ENCODE results near the gene DPF3.

Gene DPF3

GRCh38 chr14:72618424-72618823 lies 275.5 kb downstream of the DPF3 start:
- Mint-ChIP-seq H3K4me1 (ENCODE audit: low read depth) (no peaks in the 10 kb centered on the region), H3K36me3 (ENCODE audit: low read depth) (no peaks in the 10 kb centered on the region), H3K4me3 (no peak overlapping the region), H3K27me3 (ENCODE audit: low read depth) (peaks cover 38% of the 10 kb centered on the region), H3K9me3 (no peaks in the 10 kb centered on the region), H3K27ac (no peak overlapping the region)
- DNase-seq (ENCODE audit: low spot score): no peak

GRCh38 chr14:72617391-72618031 lies 276.4 kb downstream of the DPF3 start:
- H3K4me3 Mint-ChIP-seq: no peak overlapping the region
- DNase-seq (ENCODE audit: low spot score): no peak
- H3K4me1 Mint-ChIP-seq (ENCODE audit: low read depth): no peaks in the 10 kb centered on the region
- H3K27ac Mint-ChIP-seq: no peak overlapping the region
- H3K27me3 Mint-ChIP-seq (ENCODE audit: low read depth): peaks cover 30% of the 10 kb centered on the region
- H3K9me3 Mint-ChIP-seq: no peaks in the 10 kb centered on the region
- no peaks in the 10 kb centered on the region for H3K36me3 Mint-ChIP-seq (ENCODE audit: low read depth)

DNA sequence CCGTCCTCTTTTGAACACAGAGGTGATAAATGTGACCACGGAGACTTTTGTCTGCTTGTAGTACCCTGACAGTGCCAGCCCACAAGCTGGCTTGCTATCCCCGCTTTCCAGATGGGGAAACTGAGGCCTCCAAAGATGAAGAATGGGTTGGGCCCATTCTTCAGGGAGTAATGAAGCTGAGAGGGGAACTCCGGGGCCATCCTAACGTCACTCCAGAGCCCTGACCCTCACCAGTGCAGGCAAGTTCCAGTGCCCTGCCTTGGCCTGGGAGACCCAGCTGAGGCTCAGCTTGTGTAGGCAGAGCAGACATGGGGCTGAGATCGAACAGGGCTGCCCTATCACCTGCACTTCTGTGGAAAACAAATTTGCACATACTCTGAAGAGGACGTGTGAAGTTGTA lies 277.1 kb downstream of the DPF3 start:
- Mint-ChIP-seq H3K9me3 (no peaks in the 10 kb centered on the region), H3K4me3 (no peak overlapping the region), H3K27ac (no peak overlapping the region), H3K27me3 (ENCODE audit: low read depth) (peaks cover 29% of the 10 kb centered on the region), H3K4me1 (ENCODE audit: low read depth) (no peaks in the 10 kb centered on the region), H3K36me3 (ENCODE audit: low read depth) (no peaks in the 10 kb centered on the region)
- no peak for DNase-seq (ENCODE audit: low spot score)

- Mint-ChIP-seq H3K27me3 (ENCODE audit: low read depth) (peaks cover 29% of the 10 kb centered on the region), H3K4me1 (ENCODE audit: low read depth) (no peaks in the 10 kb centered on the region), H3K27ac (no peak overlapping the region), H3K36me3 (ENCODE audit: low read depth) (no peaks in the 10 kb centered on the region), H3K4me3 (no peak overlapping the region), H3K9me3 (no peaks in the 10 kb centered on the region)
- no peak for DNase-seq (ENCODE audit: low spot score)
Measured at GRCh38 chr14:72616294-72616693, 277.6 kb downstream of the DPF3 start.

GRCh38 chr14:72615451-72616121 lies 278.3 kb downstream of the DPF3 start:
- H3K9me3 Mint-ChIP-seq: no peaks in the 10 kb centered on the region
- no peak overlapping the region for H3K27ac Mint-ChIP-seq
- H3K4me1 Mint-ChIP-seq (ENCODE audit: low read depth): no peaks in the 10 kb centered on the region
- peaks cover 32% of the 10 kb centered on the region for H3K27me3 Mint-ChIP-seq (ENCODE audit: low read depth)
- no peaks in the 10 kb centered on the region for H3K36me3 Mint-ChIP-seq (ENCODE audit: low read depth)
- no peak for DNase-seq (ENCODE audit: low spot score)
- no peak overlapping the region for H3K4me3 Mint-ChIP-seq

- H3K36me3 Mint-ChIP-seq (ENCODE audit: low read depth): no peaks in the 10 kb centered on the region
- H3K27me3 Mint-ChIP-seq (ENCODE audit: low read depth): peaks cover 32% of the 10 kb centered on the region
- no peak overlapping the region for H3K4me3 Mint-ChIP-seq
- H3K4me1 Mint-ChIP-seq (ENCODE audit: low read depth): no peaks in the 10 kb centered on the region
- no peaks in the 10 kb centered on the region for H3K9me3 Mint-ChIP-seq
- DNase-seq (ENCODE audit: low spot score): no peak
- no peak overlapping the region for H3K27ac Mint-ChIP-seq
Measured at GRCh38 chr14:72614891-72615415, 278.9 kb downstream of the DPF3 start.

DNA sequence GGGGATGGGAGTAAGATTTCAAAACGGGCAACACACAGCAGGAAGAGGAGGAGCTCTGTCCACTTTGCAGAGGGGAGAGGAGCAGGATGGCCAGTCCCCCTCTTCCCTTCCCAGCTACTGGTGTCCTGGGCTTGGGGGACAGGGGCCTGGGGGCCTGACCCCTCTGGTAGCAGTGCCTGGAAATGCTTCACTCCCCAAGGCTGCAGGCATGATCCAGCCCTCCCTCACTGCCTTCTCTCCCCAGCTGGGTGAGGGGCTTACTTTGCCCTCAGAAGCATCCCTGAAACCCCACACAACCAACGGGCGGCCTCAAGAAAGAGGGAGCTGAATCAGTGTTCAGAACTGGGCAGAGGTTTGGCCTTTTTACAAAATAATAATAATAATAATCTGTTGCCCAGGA lies 279.5 kb downstream of the DPF3 start:
- Mint-ChIP-seq H3K4me1 (ENCODE audit: low read depth) (no peaks in the 10 kb centered on the region), H3K36me3 (ENCODE audit: low read depth) (no peaks in the 10 kb centered on the region), H3K27ac (no peak overlapping the region), H3K9me3 (no peaks in the 10 kb centered on the region), H3K27me3 (ENCODE audit: low read depth) (peaks cover 36% of the 10 kb centered on the region), H3K4me3 (no peak overlapping the region)
- DNase-seq (ENCODE audit: low spot score): no peak

GRCh38 chr14:72613975-72614319 lies 280.0 kb downstream of the DPF3 start:
- Mint-ChIP-seq H3K4me1 (ENCODE audit: low read depth) (no peaks in the 10 kb centered on the region), H3K27ac (no peak overlapping the region), H3K27me3 (ENCODE audit: low read depth) (peaks cover 40% of the 10 kb centered on the region), H3K4me3 (no peak overlapping the region), H3K36me3 (ENCODE audit: low read depth) (no peaks in the 10 kb centered on the region), H3K9me3 (no peaks in the 10 kb centered on the region)
- DNase-seq (ENCODE audit: low spot score): no peak

- Mint-ChIP-seq H3K4me1 (ENCODE audit: low read depth) (no peaks in the 10 kb centered on the region), H3K27ac (no peak overlapping the region), H3K27me3 (ENCODE audit: low read depth) (peaks cover 45% of the 10 kb centered on the region), H3K9me3 (no peaks in the 10 kb centered on the region), H3K36me3 (ENCODE audit: low read depth) (no peaks in the 10 kb centered on the region), H3K4me3 (no peak overlapping the region)
- DNase-seq (ENCODE audit: low spot score): no peak
Measured at GRCh38 chr14:72613231-72613974, 280.5 kb downstream of the DPF3 start.

GRCh38 chr14:72612041-72612440 lies 281.9 kb downstream of the DPF3 start:
- no peak for DNase-seq (ENCODE audit: low spot score)
- H3K27me3 Mint-ChIP-seq (ENCODE audit: low read depth): peaks cover 47% of the 10 kb centered on the region
- H3K4me1 Mint-ChIP-seq (ENCODE audit: low read depth): no peaks in the 10 kb centered on the region
- no peaks in the 10 kb centered on the region for H3K36me3 Mint-ChIP-seq (ENCODE audit: low read depth)
- H3K27ac Mint-ChIP-seq: no peak overlapping the region
- no peak overlapping the region for H3K4me3 Mint-ChIP-seq
- no peaks in the 10 kb centered on the region for H3K9me3 Mint-ChIP-seq

DNA sequence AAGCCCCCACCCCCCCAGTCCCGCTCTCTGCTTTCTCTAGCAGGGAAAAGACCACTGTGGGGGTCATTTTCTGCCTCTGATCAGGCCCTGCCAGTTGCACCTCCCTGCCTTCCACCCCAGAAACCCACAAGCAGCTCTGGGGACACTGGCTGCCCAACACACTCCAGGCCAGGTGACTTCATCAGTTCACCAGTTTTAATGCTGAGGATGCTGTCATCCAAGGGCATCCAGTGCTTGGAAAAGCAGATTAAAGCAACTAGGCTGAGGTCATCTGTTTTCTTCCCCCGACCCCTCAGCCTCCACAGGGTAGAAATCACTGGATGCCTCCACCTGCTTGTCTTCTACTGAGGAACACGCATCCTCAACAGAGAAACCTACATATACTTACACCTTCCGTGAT lies 282.4 kb downstream of the DPF3 start:
- Mint-ChIP-seq H3K9me3 (no peaks in the 10 kb centered on the region), H3K4me3 (no peak overlapping the region), H3K4me1 (ENCODE audit: low read depth) (no peaks in the 10 kb centered on the region), H3K36me3 (ENCODE audit: low read depth) (no peaks in the 10 kb centered on the region), H3K27me3 (ENCODE audit: low read depth) (peaks cover 47% of the 10 kb centered on the region), H3K27ac (no peak overlapping the region)
- no peak for DNase-seq (ENCODE audit: low spot score)

- peaks cover 50% of the 10 kb centered on the region for H3K27me3 Mint-ChIP-seq (ENCODE audit: low read depth)
- H3K27ac Mint-ChIP-seq: no peak overlapping the region
- no peak overlapping the region for H3K4me3 Mint-ChIP-seq
Measured at GRCh38 chr14:72610831-72611200, 283.1 kb downstream of the DPF3 start.

GRCh38 chr14:72610096-72610830 lies 283.6 kb downstream of the DPF3 start:
- no peak for DNase-seq (ENCODE audit: low spot score)
- Mint-ChIP-seq H3K27ac (no peak overlapping the region), H3K4me3 (no peak overlapping the region), H3K27me3 (ENCODE audit: low read depth) (peaks cover 53% of the 10 kb centered on the region), H3K36me3 (ENCODE audit: low read depth) (no peaks in the 10 kb centered on the region), H3K9me3 (no peaks in the 10 kb centered on the region), H3K4me1 (ENCODE audit: low read depth) (no peaks in the 10 kb centered on the region)

More at GRCh38 chr14:72610831-72611200, 283.1 kb downstream of the DPF3 start:
- DNase-seq (ENCODE audit: low spot score): no peak
- Mint-ChIP-seq H3K36me3 (ENCODE audit: low read depth) (no peaks in the 10 kb centered on the region), H3K9me3 (no peaks in the 10 kb centered on the region), H3K4me1 (ENCODE audit: low read depth) (no peaks in the 10 kb centered on the region)

All from T-helper 2 cell treated with Interferon-gamma antibody and Interleukin-4, amounts not matched to agents 5 μg/mL and 100 μg/mL, for 36 hours (primary cell).